Mesenchymal stem cell (in vitro differentiated cells and primary cell): ENCODE results near the gene RAB35.

Source experiments
- DNase-seq: peaks from one replicate; pipeline ENCODE4 v3.0.0-alpha.2; 2013
- H2AFZ ChIP-seq: one replicate; pipeline ENCODE4 v1.6.1; 2013; ENCODE audit warnings: low read depth, mild to moderate bottlenecking, control low read depth, inconsistent platforms, low read length, moderate library complexity
- H2AK5ac ChIP-seq: 2 replicates; pipeline ENCODE4 v1.6.1; 2013; ENCODE audit warnings: low read length, moderate library complexity, mild to moderate bottlenecking, inconsistent platforms; ENCODE audit not compliant: severe bottlenecking
- H2BK120ac ChIP-seq: one replicate; pipeline ENCODE4 v1.6.1; 2013; ENCODE audit warnings: low read depth, mild to moderate bottlenecking, inconsistent platforms, low read length, moderate library complexity
- H2BK12ac ChIP-seq, 2 experiments: one replicate each; pipeline ENCODE4 v1.6.1; 2013; ENCODE audit warnings: inconsistent platforms in 2 of 2, low read length in 2 of 2, mild to moderate bottlenecking in 2 of 2, moderate library complexity in 2 of 2, control low read depth in 1 of 2
- H2BK15ac ChIP-seq: one replicate; pipeline ENCODE4 v1.6.1; 2013; ENCODE audit warnings: mild to moderate bottlenecking, low read depth, inconsistent platforms; ENCODE audit not compliant: poor library complexity, severe bottlenecking
- H2BK5ac ChIP-seq: 2 replicates; pipeline ENCODE4 v1.6.1; 2013; ENCODE audit warnings: low read depth, mild to moderate bottlenecking, low read length, control low read depth, inconsistent platforms; ENCODE audit not compliant: poor library complexity, severe bottlenecking
- H3K14ac ChIP-seq, 2 experiments: one replicate each; pipeline ENCODE4 v1.6.1; 2013; ENCODE audit warnings: inconsistent platforms in 2 of 2, low read length in 2 of 2, control low read depth in 1 of 2, mild to moderate bottlenecking in 1 of 2, moderate library complexity in 1 of 2
- H3K18ac ChIP-seq, 2 experiments: one replicate each; pipeline ENCODE4 v1.6.1; 2013; ENCODE audit warnings: inconsistent platforms in 2 of 2, low read length in 2 of 2, control low read depth in 1 of 2, low read depth in 1 of 2, mild to moderate bottlenecking in 1 of 2
- H3K23ac ChIP-seq, 2 experiments: one replicate each; pipeline ENCODE4 v1.6.1; 2013; ENCODE audit warnings: inconsistent platforms in 2 of 2, low read length in 2 of 2, mild to moderate bottlenecking in 2 of 2, moderate library complexity in 2 of 2, control low read depth in 1 of 2
- H3K27ac ChIP-seq: 2 replicates; pipeline ENCODE4 v1.5.1; 2013; ENCODE audit warnings: mild to moderate bottlenecking, moderate library complexity, low read length, control low read depth, inconsistent platforms; ENCODE audit not compliant: poor library complexity, severe bottlenecking
- H3K27me3 ChIP-seq, 2 experiments: 2 replicates each; pipeline versions ENCODE4 v1.6.1 to v1.7.0; 2013; ENCODE audit warnings: low read length in 2 of 2, mild to moderate bottlenecking in 2 of 2, moderate library complexity in 2 of 2, control low read depth in 1 of 2, inconsistent platforms in 1 of 2; ENCODE audit not compliant: control insufficient read depth in 1 of 2, insufficient read depth in 1 of 2
- H3K36me3 ChIP-seq, 2 experiments: 2 replicates each; pipeline versions ENCODE4 v1.6.1 to v1.7.0; 2013; ENCODE audit warnings: low read length in 2 of 2, control low read depth in 1 of 2, inconsistent platforms in 1 of 2, low read depth in 1 of 2, mild to moderate bottlenecking in 1 of 2; ENCODE audit not compliant: insufficient read depth in 2 of 2, control insufficient read depth in 1 of 2
- H3K4ac ChIP-seq, 2 experiments: one replicate each; pipeline ENCODE4 v1.6.1; 2013; ENCODE audit warnings: inconsistent platforms in 2 of 2, low read length in 2 of 2, mild to moderate bottlenecking in 2 of 2, moderate library complexity in 2 of 2, control low read depth in 1 of 2, low read depth in 1 of 2
- H3K4me1 ChIP-seq: 2 replicates; pipeline ENCODE4 v1.6.1; 2013; ENCODE audit warnings: low read depth, low read length, control low read depth; ENCODE audit not compliant: control insufficient read depth, insufficient read depth
- H3K4me2 ChIP-seq: 2 replicates; pipeline ENCODE4 v1.6.1; 2013; ENCODE audit warnings: low read length, mild to moderate bottlenecking, inconsistent platforms; ENCODE audit not compliant: poor library complexity, severe bottlenecking
- H3K4me3 ChIP-seq, 2 experiments: 2 replicates each; pipeline versions ENCODE4 v1.5.1 to v1.7.0; 2013; ENCODE audit warnings: low read length in 2 of 2, mild to moderate bottlenecking in 2 of 2, control low read depth in 1 of 2, low read depth in 1 of 2; ENCODE audit not compliant: insufficient read depth in 1 of 2
- H3K79me1 ChIP-seq: replicated peaks from 2 replicates; pipeline ENCODE4 v1.6.1; 2013; ENCODE audit warnings: mild to moderate bottlenecking, control low read depth, low read length, inconsistent platforms; ENCODE audit not compliant: poor library complexity, severe bottlenecking
- H3K9ac ChIP-seq: 2 replicates; pipeline ENCODE4 v1.7.0; 2013; ENCODE audit warnings: mild to moderate bottlenecking, low read length, moderate library complexity
- H3K9me3 ChIP-seq: 2 replicates; pipeline ENCODE4 v1.7.0; 2013; ENCODE audit warnings: mild to moderate bottlenecking, low read length; ENCODE audit not compliant: control insufficient read depth
- H4K8ac ChIP-seq: one replicate; pipeline ENCODE4 v1.6.1; 2013; ENCODE audit warnings: inconsistent platforms, mild to moderate bottlenecking, low read length, moderate library complexity
- H4K91ac ChIP-seq: one replicate; pipeline ENCODE4 v1.6.1; 2013; ENCODE audit warnings: mild to moderate bottlenecking, low read length, inconsistent platforms
- WGBS: methylation state at CpG from one replicate; pipeline ENCODE4 v1.1.7; 2013; ENCODE audit warnings: mixed read lengths; 5-methylcytosine and 5-hydroxymethylcytosine counted together

Gene RAB35

GRCh38 chr12:120134307-120134980 is 17.9 kb upstream of the RAB35 start:
- H3K27me3 ChIP-seq: no peaks in the 10 kb centered on the region
- H3K79me1 ChIP-seq: peaks cover 49% of the 10 kb centered on the region
- H2AFZ ChIP-seq: no peak overlapping the region

DNA sequence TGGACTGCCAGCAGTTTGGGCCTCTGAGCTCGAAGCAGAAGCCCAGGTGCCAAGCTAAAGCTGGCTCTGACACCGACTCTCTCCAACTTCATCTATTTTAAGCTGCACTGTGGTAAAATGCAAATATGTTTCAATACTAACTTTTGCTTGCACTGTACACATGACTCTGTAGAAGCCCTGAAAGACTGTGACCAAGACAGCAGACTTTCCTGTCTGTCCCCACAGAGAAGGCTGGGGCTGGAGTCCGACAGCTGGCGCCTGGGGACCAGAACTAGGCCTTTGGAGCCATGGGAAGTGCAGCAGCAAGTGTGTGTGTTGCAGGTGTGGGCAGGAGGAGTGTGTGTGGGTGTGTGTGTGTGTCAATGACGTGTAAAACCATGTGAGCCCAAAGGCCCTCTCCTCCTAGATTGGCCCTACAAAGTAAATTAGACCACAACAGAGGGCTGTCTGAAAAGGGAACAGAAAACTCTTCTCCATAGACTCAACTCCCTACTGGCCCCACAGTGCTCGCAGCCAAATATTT is 16.4 kb upstream of the RAB35 start:
- Histone ChIP-seq H3K4me3 (no peak overlapping the region), H4K91ac (no peak overlapping the region), H2BK120ac (no peak overlapping the region), H3K4me2 (no peak overlapping the region), H2BK12ac (no peak overlapping the region), H3K27ac (no peak overlapping the region), H3K79me1 (peaks cover 43% of the 10 kb centered on the region), H3K27me3 (no peaks in the 10 kb centered on the region), H3K9me3 (no peaks in the 10 kb centered on the region), H3K18ac (no peak overlapping the region), H3K36me3 (peaks cover 95 to 97% of the 10 kb centered on the region in 2 experiments), H4K8ac (no peak overlapping the region), H3K9ac (no peak overlapping the region), H3K23ac (no peak overlapping the region), H2BK5ac (no peak overlapping the region), H2BK15ac (no peak overlapping the region), H2AFZ (no peak overlapping the region), H2AK5ac (no peak overlapping the region), H3K4ac (no peak overlapping the region), H3K14ac (no peak overlapping the region), H3K4me1 (no peaks in the 10 kb centered on the region)
- DNase-seq: no peak
- WGBS: 92% methylated on average over 5 of the region's 6 CpGs

More at GRCh38 chr12:120134307-120134980, 17.9 kb upstream of the RAB35 start:
- no peak for DNase-seq
- peaks cover 94 to 97% of the 10 kb centered on the region in 2 experiments for H3K36me3 ChIP-seq
- no peak overlapping the region for H2AK5ac ChIP-seq
- H3K23ac ChIP-seq: no peak overlapping the region
- H3K9me3 ChIP-seq: no peaks in the 10 kb centered on the region
- no peak overlapping the region for H3K18ac ChIP-seq
- H3K4me2 ChIP-seq: no peak overlapping the region
- no peak overlapping the region for H3K4ac ChIP-seq
- H2BK12ac ChIP-seq: no peak overlapping the region
- H3K9ac ChIP-seq: no peak overlapping the region
- WGBS: 97% methylated on average over 18 of the region's 20 CpGs
- no peaks in the 10 kb centered on the region for H3K4me1 ChIP-seq
- no peak overlapping the region for H4K8ac ChIP-seq
- no peak overlapping the region for H3K14ac ChIP-seq
- H2BK15ac ChIP-seq: no peak overlapping the region
- no peak overlapping the region for H4K91ac ChIP-seq
- no peak overlapping the region for H2BK5ac ChIP-seq
- no peak overlapping the region for H3K27ac ChIP-seq
- no peak overlapping the region for H3K4me3 ChIP-seq
- no peak overlapping the region for H2BK120ac ChIP-seq

DNA sequence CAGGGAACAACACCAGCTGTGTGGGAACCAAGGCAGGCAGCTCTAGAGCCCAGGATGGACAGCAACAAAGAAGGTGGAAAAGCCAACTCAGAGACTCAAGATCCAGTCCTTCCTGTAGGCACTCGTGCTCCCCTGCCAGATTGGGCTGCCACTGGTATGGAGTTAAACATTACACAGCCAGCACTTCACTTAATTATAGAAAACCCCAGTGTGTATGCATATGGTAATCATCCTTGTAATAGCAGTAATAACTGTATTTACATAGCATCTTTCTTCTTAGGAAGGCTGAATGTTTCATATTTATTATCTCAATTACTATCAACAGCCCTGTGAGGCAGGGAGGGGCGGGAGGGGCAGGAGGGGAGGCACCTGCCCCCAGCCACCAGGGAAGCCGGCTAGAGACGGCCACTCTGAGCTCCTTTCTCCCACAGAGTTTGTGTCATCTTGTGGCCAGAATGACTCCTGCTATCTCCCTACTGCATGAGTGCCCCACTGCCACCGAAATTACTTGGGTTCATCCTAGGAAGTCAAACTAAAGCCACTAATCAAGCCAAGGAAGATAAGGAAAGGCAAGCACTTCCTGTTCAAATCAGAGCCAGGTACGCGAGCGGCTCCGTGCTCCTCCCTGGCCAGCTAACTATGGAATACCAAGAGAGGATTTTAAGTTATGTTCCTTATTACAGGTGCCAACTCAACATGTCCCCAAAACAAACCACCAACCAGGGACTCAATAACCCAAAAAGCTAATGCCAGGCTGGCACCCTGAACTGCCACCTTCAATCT is 15.7 kb upstream of the RAB35 start:
- H3K4me2 ChIP-seq: no peak overlapping the region
- H3K9ac ChIP-seq: no peak overlapping the region
- no peak overlapping the region for H3K14ac ChIP-seq
- H3K27ac ChIP-seq: no peak overlapping the region
- H3K9me3 ChIP-seq: no peaks in the 10 kb centered on the region
- H2BK15ac ChIP-seq: no peak overlapping the region
- DNase-seq: no peak
- no peak overlapping the region for H2AFZ ChIP-seq
- no peak overlapping the region for H2BK5ac ChIP-seq
- H2BK120ac ChIP-seq: no peak overlapping the region
- peaks cover 95 to 97% of the 10 kb centered on the region in 2 experiments for H3K36me3 ChIP-seq
- no peak overlapping the region for H4K8ac ChIP-seq
- H4K91ac ChIP-seq: no peak overlapping the region
- no peak overlapping the region for H3K18ac ChIP-seq
- no peak overlapping the region for H3K4me3 ChIP-seq
- H3K4ac ChIP-seq: no peak overlapping the region
- no peaks in the 10 kb centered on the region for H3K27me3 ChIP-seq
- WGBS: 91% methylated on average over 9 of the region's 9 CpGs
- no peak overlapping the region for H3K23ac ChIP-seq
- H3K79me1 ChIP-seq: peaks cover 37% of the 10 kb centered on the region
- no peak overlapping the region for H2BK12ac ChIP-seq
- no peak overlapping the region for H2AK5ac ChIP-seq
- no peaks in the 10 kb centered on the region for H3K4me1 ChIP-seq

GRCh38 chr12:120131116-120131515 is 14.6 kb upstream of the RAB35 start:
- no peak overlapping the region for H2BK5ac ChIP-seq
- no peak overlapping the region for H3K27ac ChIP-seq
- H3K4me2 ChIP-seq: no peak overlapping the region
- 98% methylated on average over 15 of the region's 15 CpGs for WGBS
- H3K27me3 ChIP-seq: no peaks in the 10 kb centered on the region
- no peak overlapping the region for H4K8ac ChIP-seq
- DNase-seq: no peak
- H3K79me1 ChIP-seq: peaks cover 31% of the 10 kb centered on the region
- H2BK120ac ChIP-seq: no peak overlapping the region
- H3K14ac ChIP-seq: no peak overlapping the region
- H2AK5ac ChIP-seq: no peak overlapping the region
- no peak overlapping the region for H4K91ac ChIP-seq
- H3K36me3 ChIP-seq: peaks cover 95% of the 10 kb centered on the region in 2 experiments
- H2BK12ac ChIP-seq: no peak overlapping the region
- H3K9me3 ChIP-seq: no peaks in the 10 kb centered on the region
- H3K23ac ChIP-seq: no peak overlapping the region
- H3K4me1 ChIP-seq: no peaks in the 10 kb centered on the region
- H2AFZ ChIP-seq: no peak overlapping the region
- H2BK15ac ChIP-seq: no peak overlapping the region
- no peak overlapping the region for H3K18ac ChIP-seq
- H3K9ac ChIP-seq: no peak overlapping the region
- no peak overlapping the region for H3K4me3 ChIP-seq
- H3K4ac ChIP-seq: no peak overlapping the region
